K562 (cell line): Measurements from ENCODE around the gene HES4. TPM values are rescaled to one million over a fixed set of nuclear protein-coding genes. Genes with fewer than 3 reads are reported as not detected.
A peak's percentile ranks its signal among the peaks of the same experiment; 100 is the strongest.

Experiments
- ATAC-seq: fragments of 200-7000 bp; cut with Tn5 transposase; 3 replicates; pipeline ENCODE4 v1.9.1; 2020; ENCODE audit warnings: moderate library complexity
- BruUV-seq: library from RNA; stranded (reverse); fragments of 400-500 nt; replicated peaks from 2 replicates; lab custom pipeline; 2021; lab: Mats Ljungman, UMichigan
- CTCF ChIA-PET: fragments of 300-600 bp; formaldehyde crosslinking; extraction: SDS; loops from one replicate; lab custom pipeline; 2021; ENCODE audit warnings: low intra/inter-chr PET ratio; lab: Yijun Ruan, JAX
- POLR2A ChIA-PET: fragments of 300-600, 350-650 bp; sonication (Branson Sonifier 250); formaldehyde crosslinking; extraction: SDS; loops from one replicate; lab custom pipeline; 2021; ENCODE audit warnings: antibody characterized with exemption, inconsistent platforms; lab: Yijun Ruan, JAX
- DNase-seq, 4 experiments: peaks; one replicate each; pipeline versions ENCODE4 v3.0.0 to v3.0.0-alpha.2; 2011 to 2018; ENCODE audit warnings: low spot score in 3 of 4, mixed read lengths in 3 of 4; ENCODE audit errors: extremely low read depth in 1 of 4
- FAIRE-seq: peaks from 2 replicates; lab custom pipeline; 2011; peaks lifted over from hg19 to GRCh38; lab: Jason Lieb, UNC
- H2AFZ ChIP-seq: 2 replicates; pipeline ENCODE4 v1.6.0; 2011; ENCODE audit warnings: low read depth, low read length, control low read depth, inconsistent platforms
- H3K27ac ChIP-seq: fragments of 200-600 bp; 3 replicates; pipeline ENCODE4 v1.8.0; 2011; ENCODE audit warnings: low read depth, mild to moderate bottlenecking, control low read depth, inconsistent platforms, low read length, moderate library complexity, mixed read lengths; ENCODE audit errors: extremely low read depth
- H3K27me3 ChIP-seq, 2 experiments: fragments of 300-600 bp in 1 of 2; 2 replicates in 1 of 2; 3 replicates in 1 of 2; pipeline versions ENCODE4 v1.6.0 to v1.8.0; 2011; ENCODE audit warnings: inconsistent platforms in 2 of 2, low read length in 2 of 2, mild to moderate bottlenecking in 1 of 2, mixed read lengths in 1 of 2, moderate library complexity in 1 of 2; ENCODE audit not compliant: control insufficient read depth in 2 of 2, insufficient read depth in 2 of 2
- H3K36me3 ChIP-seq: fragments of 300-600 bp; 3 replicates; pipeline ENCODE4 v1.8.0; 2011; ENCODE audit warnings: mild to moderate bottlenecking, low read length, inconsistent platforms; ENCODE audit not compliant: control insufficient read depth, insufficient read depth
- H3K4me1 ChIP-seq, 2 experiments: fragments of 200-600 bp in 1 of 2; replicated peaks in 1 of 2; 2 replicates in 1 of 2; 3 replicates in 1 of 2; pipeline versions ENCODE4 v1.5.1 to v1.8.0; 2011; ENCODE audit warnings: inconsistent platforms in 2 of 2, low read length in 2 of 2, mild to moderate bottlenecking in 1 of 2, mixed read lengths in 1 of 2, moderate library complexity in 1 of 2; ENCODE audit not compliant: control insufficient read depth in 2 of 2, insufficient read depth in 2 of 2
- H3K4me2 ChIP-seq: 2 replicates; pipeline ENCODE4 v1.6.1; 2011; ENCODE audit warnings: low read length, control low read depth, inconsistent platforms, mixed read lengths; ENCODE audit not compliant: insufficient read depth
- H3K4me3 ChIP-seq: fragments of 200-600 bp; sonication (generic), shearing (Covaris generic); 2 replicates; pipeline ENCODE4 v1.5.1; 2016; ENCODE audit warnings: control low read depth, inconsistent platforms
- H3K79me2 ChIP-seq: fragments of 200-600 bp; 3 replicates; pipeline ENCODE4 v1.8.0; 2011; ENCODE audit warnings: low read length, inconsistent platforms; ENCODE audit not compliant: control insufficient read depth, insufficient read depth
- H3K9ac ChIP-seq, 2 experiments: 2 replicates each; pipeline versions ENCODE4 v1.6.0 to v1.6.1; 2011; ENCODE audit warnings: low read depth in 2 of 2, low read length in 2 of 2, control low read depth in 1 of 2, inconsistent platforms in 1 of 2, mild to moderate bottlenecking in 1 of 2, mixed read lengths in 1 of 2; ENCODE audit not compliant: insufficient read depth in 1 of 2
- H3K9me1 ChIP-seq: one replicate; pipeline ENCODE4 v1.6.0; 2011; ENCODE audit warnings: inconsistent platforms, mild to moderate bottlenecking, low read length, moderate library complexity; ENCODE audit not compliant: control insufficient read depth, insufficient read depth
- H3K9me3 ChIP-seq: replicated peaks from 2 replicates; pipeline ENCODE4 v1.5.1; 2011; ENCODE audit warnings: low read depth, low read length, inconsistent platforms; ENCODE audit not compliant: control insufficient read depth, insufficient read depth
- H4K20me1 ChIP-seq: replicated peaks from 2 replicates; pipeline ENCODE4 v1.6.1; 2011; ENCODE audit warnings: low read length, inconsistent platforms, mixed read lengths; ENCODE audit not compliant: control insufficient read depth, insufficient read depth
- ARID4B ChIP-seq: sonication (generic); formaldehyde crosslinking; IDR thresholded peaks from 2 replicates; pipeline ENCODE4 v1.8.0; 2022; ENCODE audit warnings: mild to moderate bottlenecking, missing genetic modification reagents
- CBFA2T3 ChIP-seq: fragments of 450-650 bp; IDR thresholded peaks from 2 replicates; pipeline ENCODE4 v1.6.1; 2017
- ELK3 ChIP-seq: fragments of 450-650 bp; formaldehyde crosslinking; IDR thresholded peaks from 2 replicates; pipeline ENCODE4 v1.4.0; 2020; ENCODE audit warnings: mild to moderate bottlenecking
- FIP1L1 ChIP-seq: fragments of 200-400 bp; formaldehyde crosslinking; IDR thresholded peaks from 2 replicates; pipeline ENCODE4 v1.6.1; 2018; ENCODE audit warnings: mild to moderate bottlenecking, low read depth, low read length; ENCODE audit not compliant: poor library complexity, severe bottlenecking
- HOMEZ ChIP-seq: fragments of 250-450 bp; sonication (Bioruptor Pico); IDR thresholded peaks from 2 replicates; pipeline ENCODE4 v1.4.0; 2020; ENCODE audit warnings: mild to moderate bottlenecking, moderate library complexity
- KDM1A ChIP-seq, 2 experiments: fragments of 450-650 bp; IDR thresholded peaks; 2 replicates each; pipeline ENCODE4 v1.6.1; 2016; ENCODE audit warnings: mild to moderate bottlenecking in 2 of 2
- PHF20 ChIP-seq: fragments of 450-650 bp; IDR thresholded peaks from 2 replicates; pipeline ENCODE4 v1.6.1; 2018; ENCODE audit not compliant: partially characterized antibody
- ZBTB43 ChIP-seq: sonication (generic); formaldehyde crosslinking; IDR thresholded peaks from 2 replicates; pipeline ENCODE4 v1.8.0; 2023; ENCODE audit warnings: mild to moderate bottlenecking, missing genetic modification reagents
- ZFP91 ChIP-seq: sonication (generic); formaldehyde crosslinking; IDR thresholded peaks from 2 replicates; pipeline ENCODE4 v1.8.0; 2022; ENCODE audit warnings: mild to moderate bottlenecking, missing genetic modification reagents
- WGBS: fragments of 100-300 bp; shearing (Covaris generic); methylation state at CpG from one replicate; pipeline ENCODE4 v1.1.6; 2016; ENCODE audit warnings: low coverage, mixed read lengths; ENCODE audit not compliant: insufficient coverage; ENCODE audit errors: missing lambda C conversion rate; 5-methylcytosine and 5-hydroxymethylcytosine counted together
- in situ Hi-C: fragments of 300-500 bp; cut with MboI; formaldehyde crosslinking; loops from 4 replicates; pipeline ENCODE4 v1.15.0; 2018; ENCODE audit warnings: inconsistent platforms, mixed read lengths
- intact Hi-C: fragments of 100-400 bp; cut with micrococcal nuclease; formaldehyde crosslinking; loops from 2 replicates; pipeline ENCODE4 v1.14.2; 2022
- polyA plus RNA-seq, 8 experiments: library from polyadenylated mRNA; depleted of rRNA in 4 of 8; stranded (reverse) in 5 of 8; unstranded in 3 of 8; fragments of >200 nt; fragmentation: Nextera tagmentation in 2 of 8; fragmentation: Illumina TruSeq in 1 of 8; extraction: Ambion mirVana in 2 of 8; extraction: Trizol in 1 of 8; gene quantifications; 2 replicates each; pipeline versions ENCODE4 v1.2.1 to v1.2.3, GENCODE V29; 2011 to 2014; ENCODE audit warnings: inconsistent platforms in 1 of 8, missing spikeins in 1 of 8
- total RNA-seq, 7 experiments: library from RNA; depleted of rRNA in 6 of 7; stranded (reverse); fragments of >200 nt in 6 of 7; fragmentation: Illumina TruSeq in 2 of 7; extraction: Trizol in 2 of 7; gene quantifications; 2 replicates each; pipeline versions ENCODE4 v1.2.1 to v1.2.3, GENCODE V29; 2011 to 2021; ENCODE audit warnings: low replicate concordance in 1 of 7

Gene HES4
- total and polyA plus RNA-seq, 9 of the 15 experiments (the other 6 are each of a cell fraction or from before 2014, with no cell fraction given), result 0.21 to 43.7 (median 5.3) TPM; not detected in 2

- 30% methylated on average over 15 of the region's 15 CpGs for WGBS
- H3K9me1 ChIP-seq, result no peaks in the 10 kb centered on the region
- H3K79me2 ChIP-seq, result no peaks in the 10 kb centered on the region
- H3K4me3 ChIP-seq, result no peak overlapping the region
- intact Hi-C loops, result no loop called here
- peaks cover 0 to 23% of the 10 kb centered on the region in 2 experiments; a peak in 2 of 5 replicates for H3K27me3 ChIP-seq
- peaks cover 12% of the 10 kb centered on the region; the same call in 1 of the 3 replicates for H3K36me3 ChIP-seq
- ChIA-PET POLR2A (interaction anchor here (1.1 kb wide), 1 partner anchor 28 kb away, joined by 4 read pairs; no protein-coding TSS in a partner anchor), CTCF (no interaction called here)
- H3K9me3 ChIP-seq, result peaks cover 6% of the 10 kb centered on the region
- H2AFZ ChIP-seq, result no peak overlapping the region
- peak; percentile 66 for TF ChIP-seq PHF20
- TF ChIP-seq CBFA2T3, result peak; percentile 19; the same call in 1 of the 2 replicates
- no peak for TF ChIP-seq FIP1L1
- TF ChIP-seq ELK3 (CRISPR knock-in tag), result no peak
- no peak for TF ChIP-seq ARID4B (CRISPR knock-in tag)
- peak in 1 of 2 experiments; percentile 98; a peak in 2 of 4 replicates for TF ChIP-seq KDM1A (IDR thresholded peaks at IDR 0.05)
- TF ChIP-seq HOMEZ (CRISPR knock-in tag), result no peak
- TF ChIP-seq ZBTB43 (CRISPR knock-in tag), result peak; percentile 87; the same call in 1 of the 2 replicates
- 0 out of 2 replicates have a peak, but pooled peaks have one; percentile 19 for TF ChIP-seq ZFP91 (CRISPR knock-in tag)
- no peak for ATAC-seq
- H3K4me1 ChIP-seq, result peaks cover 14 to 74% of the 10 kb centered on the region in 2 experiments; a peak in 4 of 5 replicates
- no peak overlapping the region for H3K9ac ChIP-seq
- H3K4me2 ChIP-seq, result no peak overlapping the region; the same call in 1 of the 2 replicates
- no peak for DNase-seq
- in situ Hi-C loops, result no loop called here
- BruUV-seq, result no TSS peak
- no peak overlapping the region; the same call in 2 of the 3 replicates for H3K27ac ChIP-seq
- no peaks in the 10 kb centered on the region for H4K20me1 ChIP-seq
- FAIRE-seq, result no peak
These were observed 30.5 kb downstream of the HES4 start for GRCh38 chr1:969260-969855.
